Activated CD4-positive, alpha-beta T cell treated with anti-CD3 and anti-CD28 coated beads, Interleukin-2, amount 10 ng/mL, durations not matched to agents 24 days and 14 days (primary cell): ENCODE data around the gene HS3ST2. TPM values are rescaled to one million over a fixed set of nuclear protein-coding genes. Genes with fewer than 3 reads are reported as not detected.

ENCODE experiments used
- DNase-seq: peaks from one replicate; pipeline ENCODE4 v3.0.0; 2022
- H3K27ac Mint-ChIP-seq: one replicate; pipeline ENCODE4 v1.8.0; 2022; ENCODE audit warnings: mild to moderate bottlenecking, mixed read lengths
- H3K27me3 Mint-ChIP-seq: one replicate; pipeline ENCODE4 v1.8.0; 2022; ENCODE audit warnings: mixed read lengths
- H3K36me3 Mint-ChIP-seq: one replicate; pipeline ENCODE4 v1.8.0; 2022; ENCODE audit warnings: low read depth, mild to moderate bottlenecking, mixed read lengths
- H3K4me1 Mint-ChIP-seq: one replicate; pipeline ENCODE4 v1.8.0; 2021; ENCODE audit warnings: mixed read lengths
- H3K4me3 Mint-ChIP-seq: one replicate; pipeline ENCODE4 v1.8.0; 2022; ENCODE audit warnings: mild to moderate bottlenecking, moderate library complexity, mixed read lengths
- H3K9me3 Mint-ChIP-seq: one replicate; pipeline ENCODE4 v1.8.0; 2021; ENCODE audit warnings: mixed read lengths
- intact Hi-C: fragments of 100-400 bp; cut with micrococcal nuclease; formaldehyde crosslinking; loops from one replicate; pipeline ENCODE4 v1.15.1; 2023
- total RNA-seq: library from RNA; stranded (reverse); gene quantifications from 2 replicates; pipeline ENCODE4 v1.2.3, GENCODE V29; 2022

HS3ST2 gene
- total RNA-seq, 1 donor from 2014 or later, result not detected

DNA sequence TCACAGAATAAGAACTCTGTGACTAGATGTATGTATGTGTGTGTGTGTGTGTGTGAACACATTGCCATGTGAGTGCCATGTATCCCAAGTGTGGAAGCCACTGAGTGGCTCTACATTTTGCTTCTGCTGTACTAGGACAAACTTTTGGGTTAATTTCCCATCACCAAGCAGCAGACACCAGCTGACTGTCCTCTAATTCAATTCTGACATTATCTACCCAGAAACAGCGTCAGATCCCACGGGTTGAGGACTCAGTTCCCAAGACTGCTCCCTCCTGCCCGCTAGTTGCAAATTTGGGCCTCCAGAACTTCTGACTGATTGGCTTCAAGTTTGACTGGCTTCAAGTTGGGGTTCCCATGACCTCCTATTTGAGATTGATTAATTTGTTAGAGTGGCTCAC is 29.2 kb downstream of the HS3ST2 start:
- peaks cover 11% of the 10 kb centered on the region for H3K27me3 Mint-ChIP-seq
- H3K4me1 Mint-ChIP-seq, result no peaks in the 10 kb centered on the region
- H3K36me3 Mint-ChIP-seq, result no peaks in the 10 kb centered on the region
- H3K4me3 Mint-ChIP-seq, result no peak overlapping the region
- no peak overlapping the region for H3K27ac Mint-ChIP-seq
- intact Hi-C loops, result no loop called here
- DNase-seq, result no peak
- H3K9me3 Mint-ChIP-seq, result no peaks in the 10 kb centered on the region

DNA sequence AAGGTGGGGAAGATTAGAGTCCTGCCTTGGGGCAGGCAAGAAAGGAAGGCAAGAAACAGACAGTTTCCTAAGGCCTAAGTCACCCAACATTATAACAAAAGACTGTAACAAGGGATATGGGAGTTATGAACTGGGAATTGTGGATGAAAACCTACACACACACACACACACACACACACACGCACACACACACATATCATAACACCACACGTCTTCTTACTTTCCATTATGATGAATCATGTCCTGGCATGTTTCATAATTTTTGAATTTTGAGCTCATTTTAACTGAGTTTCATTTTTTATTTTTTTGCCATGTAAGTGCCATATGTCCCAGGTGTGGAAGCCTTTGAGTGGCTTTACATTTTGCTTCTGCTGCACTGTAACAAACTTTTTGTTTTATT is 29.9 kb downstream of the HS3ST2 start:
- H3K4me3 Mint-ChIP-seq, result no peak overlapping the region
- no peaks in the 10 kb centered on the region for H3K9me3 Mint-ChIP-seq
- no peak for DNase-seq
- H3K27ac Mint-ChIP-seq, result no peak overlapping the region
- H3K4me1 Mint-ChIP-seq, result no peaks in the 10 kb centered on the region
- H3K27me3 Mint-ChIP-seq, result peaks cover 8% of the 10 kb centered on the region
- no peaks in the 10 kb centered on the region for H3K36me3 Mint-ChIP-seq
- intact Hi-C loops, result no loop called here

DNA sequence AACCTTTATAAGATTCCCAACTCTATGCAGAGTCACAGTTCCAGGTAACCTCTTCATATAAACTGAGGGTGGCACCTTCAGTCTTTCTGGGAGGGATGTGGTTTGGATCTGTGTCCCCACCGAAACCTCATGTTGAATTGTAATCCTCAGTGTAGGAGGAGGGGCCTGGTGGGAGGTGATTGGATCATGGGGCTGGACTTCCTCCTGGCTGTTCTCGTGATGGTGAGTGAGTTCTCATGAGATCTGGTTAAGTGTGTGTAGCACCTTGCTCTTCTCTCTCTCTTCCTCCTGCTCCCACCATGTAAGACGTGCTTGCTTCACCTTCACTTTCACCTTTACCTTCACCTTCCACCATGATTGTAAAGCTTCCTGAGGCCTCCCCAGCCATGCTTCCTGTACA is 30.5 kb downstream of the HS3ST2 start:
- Mint-ChIP-seq H3K4me1 (no peaks in the 10 kb centered on the region), H3K36me3 (no peaks in the 10 kb centered on the region), H3K27ac (no peak overlapping the region), H3K9me3 (no peaks in the 10 kb centered on the region), H3K4me3 (no peak overlapping the region), H3K27me3 (peaks cover 10% of the 10 kb centered on the region)
- intact Hi-C loops, result no loop called here
- no peak for DNase-seq

DNA sequence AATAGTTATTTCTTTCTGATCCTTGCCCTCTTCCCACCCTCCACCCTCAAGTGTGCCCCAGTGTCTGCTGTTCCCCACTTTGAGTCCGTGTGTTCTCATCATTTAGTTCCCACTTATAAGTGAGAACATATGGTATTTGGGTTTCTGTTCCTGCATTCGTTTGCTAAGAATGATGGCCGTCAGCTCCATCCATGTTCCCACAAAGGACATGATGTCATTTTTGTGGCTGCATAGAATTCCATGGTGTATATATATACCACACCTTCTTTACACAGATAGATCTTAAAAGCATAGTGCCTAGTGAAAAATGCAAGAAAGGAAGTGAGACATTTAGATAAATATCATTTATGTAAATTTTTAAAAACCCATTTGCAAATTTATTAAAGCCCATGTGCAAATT is 33.1 kb downstream of the HS3ST2 start:
- intact Hi-C loops, result no loop called here
- no peak for DNase-seq
- H3K27ac Mint-ChIP-seq, result no peak overlapping the region

DNA sequence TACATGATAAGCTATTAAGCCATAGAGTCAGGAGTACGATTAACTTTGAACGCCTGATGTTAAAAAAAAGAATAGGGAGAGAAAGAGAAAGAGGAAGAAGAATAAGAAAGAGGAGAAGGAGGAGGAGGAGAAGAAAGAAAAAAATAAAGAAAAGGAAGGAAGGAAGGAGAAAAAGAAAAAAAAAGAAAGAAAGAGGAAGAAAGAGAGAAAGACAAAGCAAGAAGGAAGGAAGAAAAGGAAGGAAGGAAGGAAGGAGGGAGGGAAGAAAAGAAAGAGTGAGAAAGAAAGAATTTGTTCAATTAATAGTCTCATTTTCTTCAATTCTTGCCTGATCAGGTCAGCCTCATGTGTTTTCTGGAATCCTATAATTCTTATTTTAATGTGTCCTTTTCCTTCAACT is 33.7 kb downstream of the HS3ST2 start:
- Mint-ChIP-seq H3K4me3 (no peak overlapping the region), H3K9me3 (no peaks in the 10 kb centered on the region), H3K27me3 (peaks cover 8% of the 10 kb centered on the region), H3K36me3 (no peaks in the 10 kb centered on the region), H3K27ac (no peak overlapping the region), H3K4me1 (no peaks in the 10 kb centered on the region)
- no peak for DNase-seq
- intact Hi-C loops, result no loop called here

More for the DNA sequence above, 33.1 kb downstream of the HS3ST2 start:
- Mint-ChIP-seq H3K27me3 (peaks cover 10% of the 10 kb centered on the region), H3K9me3 (no peaks in the 10 kb centered on the region), H3K4me3 (no peak overlapping the region), H3K36me3 (no peaks in the 10 kb centered on the region), H3K4me1 (no peaks in the 10 kb centered on the region)

DNA sequence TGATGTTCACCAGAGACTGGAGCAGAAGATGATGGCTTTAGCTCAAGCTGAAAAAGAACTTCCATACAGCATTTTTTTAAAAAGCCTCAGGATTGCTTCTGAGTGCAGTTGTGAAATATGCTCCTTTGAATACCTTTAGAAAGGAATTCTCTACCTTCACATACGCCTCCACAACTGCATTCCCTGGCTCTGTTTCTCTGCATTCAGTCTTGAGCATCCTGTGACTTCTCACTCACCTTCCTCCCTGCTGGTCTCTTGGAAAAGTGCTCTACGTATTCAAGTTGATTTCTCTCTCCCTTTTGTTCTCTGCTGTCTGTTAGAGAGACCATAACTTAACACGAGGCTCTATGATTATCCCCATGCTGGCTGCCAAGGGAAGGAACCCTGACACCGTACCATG is 34.5 kb downstream of the HS3ST2 start:
- H3K27me3 Mint-ChIP-seq, result peaks cover 7% of the 10 kb centered on the region
- H3K4me1 Mint-ChIP-seq, result no peaks in the 10 kb centered on the region
- DNase-seq, result no peak
- no peaks in the 10 kb centered on the region for H3K9me3 Mint-ChIP-seq
- intact Hi-C loops, result no loop called here
- H3K36me3 Mint-ChIP-seq, result no peaks in the 10 kb centered on the region
- no peak overlapping the region for H3K4me3 Mint-ChIP-seq
- H3K27ac Mint-ChIP-seq, result no peak overlapping the region

DNA sequence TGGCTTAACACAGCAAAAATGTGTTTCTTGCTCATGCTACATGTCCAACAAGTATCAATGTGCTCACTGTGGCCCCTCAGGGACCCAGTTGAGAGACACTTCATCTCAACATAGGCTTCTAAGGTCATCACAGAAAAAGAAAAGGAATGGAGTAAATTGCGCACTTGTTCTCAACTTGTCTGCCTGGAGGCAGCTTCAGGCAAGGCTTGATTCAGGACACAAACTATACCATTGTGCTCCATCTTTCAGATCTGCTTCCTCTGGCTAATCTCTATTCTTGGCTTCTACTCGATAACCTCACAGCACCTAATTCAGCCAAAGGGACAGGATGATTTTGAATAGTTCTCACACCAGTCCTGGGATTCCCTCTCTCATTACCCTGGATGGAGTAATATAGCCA is 35.6 kb downstream of the HS3ST2 start:
- Mint-ChIP-seq H3K4me1 (no peaks in the 10 kb centered on the region), H3K4me3 (no peak overlapping the region), H3K9me3 (no peaks in the 10 kb centered on the region), H3K36me3 (no peaks in the 10 kb centered on the region), H3K27me3 (peaks cover 7% of the 10 kb centered on the region), H3K27ac (no peak overlapping the region)
- intact Hi-C loops, result no loop called here
- DNase-seq, result no peak

DNA sequence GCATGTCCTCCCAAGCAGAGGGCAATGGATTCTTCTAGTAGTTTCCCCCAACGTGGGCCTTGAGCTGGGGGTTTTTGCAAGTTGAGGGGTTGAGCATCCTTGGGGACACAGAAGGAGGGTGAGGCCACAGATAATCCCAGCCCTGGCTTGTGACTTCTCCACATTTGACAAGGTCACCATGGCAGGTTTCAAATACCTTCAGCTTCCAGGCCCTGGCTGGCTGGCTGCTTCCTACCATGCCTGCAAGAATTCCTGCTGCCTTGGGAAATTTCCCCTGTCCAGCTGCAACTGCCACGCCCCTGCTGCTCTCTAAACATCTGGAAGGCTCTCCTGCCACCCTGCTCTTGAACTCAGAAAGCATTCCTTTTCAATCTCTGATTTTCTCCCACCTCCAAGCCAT is 41.3 kb downstream of the HS3ST2 start:
- Mint-ChIP-seq H3K4me3 (no peak overlapping the region), H3K27ac (no peak overlapping the region), H3K27me3 (peaks cover 2% of the 10 kb centered on the region), H3K36me3 (no peaks in the 10 kb centered on the region), H3K9me3 (no peaks in the 10 kb centered on the region), H3K4me1 (no peaks in the 10 kb centered on the region)
- intact Hi-C loops, result no loop called here
- DNase-seq, result no peak

DNA sequence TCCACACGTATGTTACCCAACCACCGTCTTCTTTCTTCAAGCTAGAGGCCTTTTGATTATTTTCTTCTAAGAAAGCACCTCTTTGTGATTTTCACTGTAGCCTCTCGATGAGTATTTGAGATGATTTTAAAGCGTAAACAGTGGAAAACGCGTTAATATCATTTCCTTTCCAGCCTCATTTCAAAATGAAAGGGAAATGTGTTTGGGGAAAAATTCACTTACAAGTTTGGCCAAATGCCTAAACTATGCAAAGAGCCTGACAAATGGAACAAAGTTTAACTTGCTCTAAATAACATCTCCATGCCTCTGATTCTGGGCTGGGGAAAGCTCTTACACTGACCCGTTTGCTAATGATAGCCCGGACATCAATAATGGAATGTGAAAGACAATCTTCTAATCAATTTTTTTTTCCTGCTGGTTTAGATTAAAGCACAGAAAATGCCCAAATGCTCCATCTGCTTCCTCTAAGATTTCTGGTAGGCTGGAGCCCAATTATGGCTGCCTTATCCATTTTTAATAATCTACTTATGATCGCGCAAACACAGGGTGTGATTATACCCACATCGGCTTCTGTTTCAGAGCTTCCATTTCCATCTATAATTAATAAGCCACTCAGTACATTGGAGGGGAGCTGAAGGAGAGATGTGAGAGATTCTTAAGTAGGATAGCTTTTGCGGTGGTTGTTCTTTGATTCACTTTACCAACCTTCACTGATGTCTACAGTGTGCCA is 43.5 kb downstream of the HS3ST2 start:
- Mint-ChIP-seq H3K4me1 (no peaks in the 10 kb centered on the region), H3K9me3 (no peaks in the 10 kb centered on the region), H3K27me3 (peaks cover 2% of the 10 kb centered on the region), H3K4me3 (no peak overlapping the region), H3K27ac (no peak overlapping the region), H3K36me3 (no peaks in the 10 kb centered on the region)
- intact Hi-C loops, result no loop called here
- no peak for DNase-seq

DNA sequence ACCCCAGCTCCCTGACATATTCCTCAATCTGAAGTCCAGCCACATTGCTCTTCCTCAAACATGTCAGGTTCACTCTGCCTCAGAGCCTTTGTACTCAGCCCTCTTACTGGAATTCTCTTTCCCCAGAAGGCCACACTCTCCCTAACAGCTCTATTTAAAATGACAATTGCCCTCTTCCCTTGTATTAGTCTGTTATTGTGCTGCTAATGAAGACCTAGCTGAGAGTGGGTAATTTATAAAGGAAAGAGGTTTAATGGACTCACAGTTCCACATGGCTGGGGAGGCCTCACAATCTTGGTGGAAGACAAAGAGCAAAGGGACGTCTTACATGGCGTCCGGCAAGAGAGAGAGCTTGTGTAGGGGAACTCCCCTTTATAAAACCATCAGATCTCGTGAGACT is 46.0 kb downstream of the HS3ST2 start:
- DNase-seq, result no peak
- Mint-ChIP-seq H3K9me3 (no peaks in the 10 kb centered on the region), H3K4me1 (no peaks in the 10 kb centered on the region), H3K4me3 (no peak overlapping the region), H3K27me3 (peaks cover 2% of the 10 kb centered on the region), H3K36me3 (no peaks in the 10 kb centered on the region), H3K27ac (no peak overlapping the region)
- intact Hi-C loops, result no loop called here

DNA sequence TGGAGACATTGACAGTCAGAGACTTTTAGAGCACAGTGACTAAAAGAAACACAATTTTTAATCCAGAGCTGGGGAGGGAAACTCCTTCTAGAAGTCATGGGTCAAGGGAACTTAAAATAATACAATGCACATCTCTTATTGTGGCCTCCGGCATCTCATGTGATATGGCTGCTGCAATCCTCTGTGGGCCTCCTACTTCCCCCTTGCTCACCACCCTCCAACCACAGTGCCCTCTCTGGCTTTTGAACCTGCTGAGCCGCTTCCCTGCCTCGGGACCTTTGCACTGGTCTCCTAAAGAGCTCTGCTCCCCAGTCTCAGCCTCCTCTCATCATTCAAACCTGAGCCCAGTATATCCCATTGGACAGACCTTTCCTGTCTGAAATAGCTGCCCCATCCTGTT is 47.6 kb downstream of the HS3ST2 start:
- H3K4me3 Mint-ChIP-seq, result no peak overlapping the region
- H3K9me3 Mint-ChIP-seq, result no peaks in the 10 kb centered on the region
- intact Hi-C loops, result no loop called here
- no peaks in the 10 kb centered on the region for H3K4me1 Mint-ChIP-seq
- no peak overlapping the region for H3K27ac Mint-ChIP-seq
- H3K27me3 Mint-ChIP-seq, result peaks cover 3% of the 10 kb centered on the region
- no peak for DNase-seq
- no peaks in the 10 kb centered on the region for H3K36me3 Mint-ChIP-seq

DNA sequence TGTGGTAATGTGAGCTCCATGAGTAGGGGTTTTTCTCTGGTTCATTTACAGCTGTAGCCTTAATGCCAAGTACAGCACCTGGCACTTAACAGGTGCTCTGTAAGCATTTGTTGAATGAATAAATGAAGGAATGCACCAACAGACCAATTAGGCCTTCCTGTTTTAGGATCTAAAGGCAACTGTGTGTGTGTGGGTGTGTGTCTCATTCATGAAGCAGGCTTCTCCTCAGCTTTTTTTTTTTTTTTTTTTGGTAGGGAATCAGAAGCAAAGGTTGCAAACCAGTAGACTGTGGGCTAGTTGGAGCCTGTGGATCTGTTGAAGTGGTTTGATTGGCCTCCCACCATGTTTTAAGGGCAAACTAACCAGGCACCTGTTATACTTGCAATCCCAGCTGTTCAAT is 48.1 kb downstream of the HS3ST2 start:
- no peak for DNase-seq
- Mint-ChIP-seq H3K9me3 (no peaks in the 10 kb centered on the region), H3K27me3 (peaks cover 3% of the 10 kb centered on the region), H3K27ac (no peak overlapping the region), H3K4me1 (no peaks in the 10 kb centered on the region), H3K4me3 (no peak overlapping the region), H3K36me3 (no peaks in the 10 kb centered on the region)
- intact Hi-C loops, result no loop called here

DNA sequence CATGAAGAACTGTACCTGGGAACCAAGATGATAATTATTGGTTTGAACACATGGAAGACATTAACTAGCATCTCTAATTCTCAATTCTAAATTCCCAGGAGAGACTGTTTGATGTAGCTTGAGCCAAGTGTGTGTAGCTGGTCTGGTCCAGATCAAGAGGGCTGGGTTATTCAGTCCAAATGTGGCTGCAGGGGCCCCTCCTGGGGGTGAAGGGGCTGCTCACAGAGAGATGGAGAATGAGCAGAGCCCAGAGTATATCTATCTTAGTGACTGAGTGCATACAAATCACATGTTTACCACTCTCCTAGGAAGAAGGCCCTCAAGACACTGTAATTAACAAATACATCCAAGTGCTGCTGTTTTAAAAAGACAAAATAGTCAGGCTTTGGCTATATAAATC is 50.4 kb downstream of the HS3ST2 start:
- H3K27me3 Mint-ChIP-seq, result peaks cover 2% of the 10 kb centered on the region
- H3K9me3 Mint-ChIP-seq, result no peaks in the 10 kb centered on the region
- no peaks in the 10 kb centered on the region for H3K36me3 Mint-ChIP-seq
- no peak overlapping the region for H3K27ac Mint-ChIP-seq
- intact Hi-C loops, result no loop called here
- H3K4me3 Mint-ChIP-seq, result no peak overlapping the region
- H3K4me1 Mint-ChIP-seq, result no peaks in the 10 kb centered on the region
- no peak for DNase-seq

DNA sequence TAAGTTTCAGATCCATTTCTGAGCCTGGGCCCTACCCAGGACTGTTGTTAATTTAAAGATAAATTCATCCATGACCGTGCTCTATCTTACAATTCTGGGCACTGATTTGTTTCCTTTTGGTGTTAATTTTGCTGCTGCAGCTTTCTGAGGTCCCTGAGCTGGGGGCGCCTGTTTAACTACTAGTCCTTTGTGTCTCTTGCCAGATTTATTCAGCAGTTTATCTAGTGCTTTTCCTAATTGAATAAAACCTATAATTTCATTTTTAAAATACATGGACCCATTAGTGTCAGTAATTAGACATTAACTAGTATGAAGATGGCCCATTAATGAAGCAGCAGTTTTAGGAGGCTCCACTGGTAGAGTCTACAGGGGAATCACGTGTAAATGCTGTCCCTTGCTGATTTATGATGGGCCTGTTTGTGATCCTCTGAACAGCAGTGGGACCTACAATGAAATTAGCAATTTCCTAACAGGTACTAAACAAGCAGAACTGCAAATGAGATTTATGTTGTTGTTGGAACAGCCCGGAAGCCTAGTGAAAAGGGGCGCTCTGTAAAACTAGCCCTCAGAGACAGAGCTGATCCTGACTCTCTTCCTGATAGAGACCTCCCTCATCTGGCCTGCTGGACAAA is 54.7 kb downstream of the HS3ST2 start:
- intact Hi-C loops, result no loop called here
- no peak overlapping the region for H3K27ac Mint-ChIP-seq
- H3K4me1 Mint-ChIP-seq, result no peaks in the 10 kb centered on the region
- H3K27me3 Mint-ChIP-seq, result peaks cover 5% of the 10 kb centered on the region
- DNase-seq, result no peak
- H3K4me3 Mint-ChIP-seq, result no peak overlapping the region
- H3K9me3 Mint-ChIP-seq, result no peaks in the 10 kb centered on the region
- H3K36me3 Mint-ChIP-seq, result no peaks in the 10 kb centered on the region

DNA sequence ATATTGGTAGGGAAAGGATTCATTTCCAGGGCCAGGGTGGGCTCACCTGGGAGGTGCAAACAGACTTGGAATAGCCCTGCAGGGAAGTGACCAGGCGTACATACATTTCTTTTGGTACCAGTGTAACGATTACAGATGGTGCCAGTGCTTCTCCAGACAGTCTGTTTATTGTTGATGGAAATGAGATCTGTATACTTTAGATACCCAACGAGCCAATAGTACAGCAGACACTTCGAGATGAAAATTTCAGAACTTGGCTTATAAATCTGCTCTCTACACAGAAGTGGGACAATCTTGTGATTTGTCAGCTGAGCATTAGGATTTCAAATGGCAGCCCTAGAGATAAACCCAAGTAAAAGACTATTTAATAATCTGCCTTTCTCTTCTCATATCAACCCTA is 57.9 kb downstream of the HS3ST2 start:
- Mint-ChIP-seq H3K4me1 (no peaks in the 10 kb centered on the region), H3K9me3 (no peaks in the 10 kb centered on the region), H3K4me3 (no peak overlapping the region), H3K27ac (no peak overlapping the region), H3K36me3 (no peaks in the 10 kb centered on the region), H3K27me3 (peaks cover 3% of the 10 kb centered on the region)
- DNase-seq, result no peak
- intact Hi-C loops, result no loop called here
